Transverse colon (tissue), 4 donors: ENCODE measurements around the gene MME.

Experiments
- CTCF ChIP-seq, 5 experiments: fragments of 200-600 bp in 3 of 5; fragments of 450-650 bp in 2 of 5; sonication (generic) in 3 of 5; IDR thresholded peaks; 1 replicate in 2 of 5; 2 replicates in 3 of 5; pipeline ENCODE4 v1.5.1; 2016 to 2017; ENCODE audit warnings: antibody characterized with exemption in 5 of 5, inconsistent platforms in 3 of 5, mild to moderate bottlenecking in 2 of 5, moderate library complexity in 1 of 5
- POLR2A ChIP-seq: fragments of 450-650 bp; IDR thresholded peaks from one replicate; pipeline ENCODE4 v1.6.1; 2016; ENCODE audit warnings: antibody characterized with exemption, mild to moderate bottlenecking, moderate library complexity
- POLR2AphosphoS5 ChIP-seq, 3 donors: sonication (generic); formaldehyde crosslinking; IDR thresholded peaks; one replicate each; pipeline ENCODE4 v1.6.1; 2016; ENCODE audit warnings: antibody characterized with exemption in 3 of 3

- TF ChIP-seq CTCF (IDR thresholded peaks at IDR 0.05), result no peak
- TF ChIP-seq POLR2A, result no peak
- no peak for TF ChIP-seq POLR2AphosphoS5 (IDR thresholded peaks at IDR 0.05)
These were observed 31.1 kb downstream of the MME start for GRCh38 chr3:155110996-155111901.
